Measurements from ENCODE around the gene RABAC1. TPM values are rescaled to one million over a fixed set of nuclear protein-coding genes. Genes with fewer than 3 reads are reported as not detected.
A peak's percentile ranks its signal among the peaks of the same experiment; 100 is the strongest.

RABAC1 gene
- total and polyA plus RNA-seq, 2 experiments from 2014 or later, result 151 to 206 TPM

DNA sequence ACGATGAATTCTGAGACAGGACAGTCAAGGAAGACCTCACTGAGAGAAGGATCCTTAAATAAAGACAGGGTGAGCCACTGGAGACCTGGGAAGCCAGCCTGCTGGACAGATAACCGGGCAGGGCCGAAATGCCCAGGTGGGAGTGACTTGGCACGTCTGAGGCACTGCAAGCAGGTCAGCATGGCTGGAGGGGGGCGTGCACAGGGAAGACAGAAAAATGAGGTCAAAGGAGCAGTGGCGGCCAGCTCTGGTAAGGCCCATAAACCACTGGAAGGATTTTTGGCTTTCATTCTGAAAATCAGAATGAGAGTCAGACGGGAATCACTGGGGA is 40.7 kb upstream of the RABAC1 start:
- Histone ChIP-seq H3K36me3 (ENCODE audit: insufficient read depth) (no peaks in the 10 kb centered on the region; the same call in 1 of the 2 replicates), H3K4me3 (no peak overlapping the region), H3K27ac (ENCODE audit: low read depth) (no peak overlapping the region), H3K4me2 (0 out of 2 replicates have a peak overlapping the region, but pooled peaks have one; percentile 77), H3K27me3 (ENCODE audit: insufficient read depth) (peaks cover 62% of the 10 kb centered on the region), H3K4me1 (ENCODE audit: insufficient read depth) (peaks cover 13% of the 10 kb centered on the region), H3F3A (replicated peaks; ENCODE audit: low read depth) (peaks cover 23% of the 10 kb centered on the region; the same call in 1 of the 2 replicates), H4K20me1 (replicated peaks; ENCODE audit: insufficient read depth) (peaks cover 10% of the 10 kb centered on the region; the same call in 1 of the 2 replicates), H3K9me2 (ENCODE audit: insufficient read depth) (no peaks in the 10 kb centered on the region), H2AFZ (no peak overlapping the region), H3K79me2 (replicated peaks; ENCODE audit: insufficient read depth) (no peaks in the 10 kb centered on the region)
- ATAC-seq (no peak), DNase-seq (ENCODE audit: low spot score) (no peak)
- H3K36me3 Mint-ChIP-seq (ENCODE audit: low read depth), result peaks cover 18% of the 10 kb centered on the region; the same call in 2 of the 3 replicates
- peaks cover 39% of the 10 kb centered on the region for H3K4me1 Mint-ChIP-seq
- H3K27me3 Mint-ChIP-seq (ENCODE audit: insufficient read depth, low read depth, poor library complexity), result peaks cover 66% of the 10 kb centered on the region
- TF ChIP-seq POLR2AphosphoS5 (IDR thresholded peaks at IDR 0.05; ENCODE audit: low read depth) (no peak), ZNF331 (CRISPR knock-in tag; IDR thresholded peaks at IDR 0.05; ENCODE audit: low read depth) (no peak), STAT1 (IDR thresholded peaks at IDR 0.05; ENCODE audit: unreplicated experiment) (no peak), CREB1 (CRISPR knock-in tag; IDR thresholded peaks at IDR 0.05; ENCODE audit: low read depth) (no peak), EZH2phosphoT487 (IDR thresholded peaks at IDR 0.05; ENCODE audit: unreplicated experiment) (no peak), JUNB (IDR thresholded peaks at IDR 0.05; ENCODE audit: unreplicated experiment) (no peak), NANOG (IDR thresholded peaks at IDR 0.05; ENCODE audit: borderline replicate concordance) (no peak)
- TF ChIP-seq, protein P1, sequence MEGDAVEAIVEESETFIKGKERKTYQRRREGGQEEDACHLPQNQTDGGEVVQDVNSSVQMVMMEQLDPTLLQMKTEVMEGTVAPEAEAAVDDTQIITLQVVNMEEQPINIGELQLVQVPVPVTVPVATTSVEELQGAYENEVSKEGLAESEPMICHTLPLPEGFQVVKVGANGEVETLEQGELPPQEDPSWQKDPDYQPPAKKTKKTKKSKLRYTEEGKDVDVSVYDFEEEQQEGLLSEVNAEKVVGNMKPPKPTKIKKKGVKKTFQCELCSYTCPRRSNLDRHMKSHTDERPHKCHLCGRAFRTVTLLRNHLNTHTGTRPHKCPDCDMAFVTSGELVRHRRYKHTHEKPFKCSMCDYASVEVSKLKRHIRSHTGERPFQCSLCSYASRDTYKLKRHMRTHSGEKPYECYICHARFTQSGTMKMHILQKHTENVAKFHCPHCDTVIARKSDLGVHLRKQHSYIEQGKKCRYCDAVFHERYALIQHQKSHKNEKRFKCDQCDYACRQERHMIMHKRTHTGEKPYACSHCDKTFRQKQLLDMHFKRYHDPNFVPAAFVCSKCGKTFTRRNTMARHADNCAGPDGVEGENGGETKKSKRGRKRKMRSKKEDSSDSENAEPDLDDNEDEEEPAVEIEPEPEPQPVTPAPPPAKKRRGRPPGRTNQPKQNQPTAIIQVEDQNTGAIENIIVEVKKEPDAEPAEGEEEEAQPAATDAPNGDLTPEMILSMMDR (conservative IDR thresholded peaks at IDR 0.05; ENCODE audit: low read depth in 2 of 2), result no peak
- TF ChIP-seq, protein P2, sequence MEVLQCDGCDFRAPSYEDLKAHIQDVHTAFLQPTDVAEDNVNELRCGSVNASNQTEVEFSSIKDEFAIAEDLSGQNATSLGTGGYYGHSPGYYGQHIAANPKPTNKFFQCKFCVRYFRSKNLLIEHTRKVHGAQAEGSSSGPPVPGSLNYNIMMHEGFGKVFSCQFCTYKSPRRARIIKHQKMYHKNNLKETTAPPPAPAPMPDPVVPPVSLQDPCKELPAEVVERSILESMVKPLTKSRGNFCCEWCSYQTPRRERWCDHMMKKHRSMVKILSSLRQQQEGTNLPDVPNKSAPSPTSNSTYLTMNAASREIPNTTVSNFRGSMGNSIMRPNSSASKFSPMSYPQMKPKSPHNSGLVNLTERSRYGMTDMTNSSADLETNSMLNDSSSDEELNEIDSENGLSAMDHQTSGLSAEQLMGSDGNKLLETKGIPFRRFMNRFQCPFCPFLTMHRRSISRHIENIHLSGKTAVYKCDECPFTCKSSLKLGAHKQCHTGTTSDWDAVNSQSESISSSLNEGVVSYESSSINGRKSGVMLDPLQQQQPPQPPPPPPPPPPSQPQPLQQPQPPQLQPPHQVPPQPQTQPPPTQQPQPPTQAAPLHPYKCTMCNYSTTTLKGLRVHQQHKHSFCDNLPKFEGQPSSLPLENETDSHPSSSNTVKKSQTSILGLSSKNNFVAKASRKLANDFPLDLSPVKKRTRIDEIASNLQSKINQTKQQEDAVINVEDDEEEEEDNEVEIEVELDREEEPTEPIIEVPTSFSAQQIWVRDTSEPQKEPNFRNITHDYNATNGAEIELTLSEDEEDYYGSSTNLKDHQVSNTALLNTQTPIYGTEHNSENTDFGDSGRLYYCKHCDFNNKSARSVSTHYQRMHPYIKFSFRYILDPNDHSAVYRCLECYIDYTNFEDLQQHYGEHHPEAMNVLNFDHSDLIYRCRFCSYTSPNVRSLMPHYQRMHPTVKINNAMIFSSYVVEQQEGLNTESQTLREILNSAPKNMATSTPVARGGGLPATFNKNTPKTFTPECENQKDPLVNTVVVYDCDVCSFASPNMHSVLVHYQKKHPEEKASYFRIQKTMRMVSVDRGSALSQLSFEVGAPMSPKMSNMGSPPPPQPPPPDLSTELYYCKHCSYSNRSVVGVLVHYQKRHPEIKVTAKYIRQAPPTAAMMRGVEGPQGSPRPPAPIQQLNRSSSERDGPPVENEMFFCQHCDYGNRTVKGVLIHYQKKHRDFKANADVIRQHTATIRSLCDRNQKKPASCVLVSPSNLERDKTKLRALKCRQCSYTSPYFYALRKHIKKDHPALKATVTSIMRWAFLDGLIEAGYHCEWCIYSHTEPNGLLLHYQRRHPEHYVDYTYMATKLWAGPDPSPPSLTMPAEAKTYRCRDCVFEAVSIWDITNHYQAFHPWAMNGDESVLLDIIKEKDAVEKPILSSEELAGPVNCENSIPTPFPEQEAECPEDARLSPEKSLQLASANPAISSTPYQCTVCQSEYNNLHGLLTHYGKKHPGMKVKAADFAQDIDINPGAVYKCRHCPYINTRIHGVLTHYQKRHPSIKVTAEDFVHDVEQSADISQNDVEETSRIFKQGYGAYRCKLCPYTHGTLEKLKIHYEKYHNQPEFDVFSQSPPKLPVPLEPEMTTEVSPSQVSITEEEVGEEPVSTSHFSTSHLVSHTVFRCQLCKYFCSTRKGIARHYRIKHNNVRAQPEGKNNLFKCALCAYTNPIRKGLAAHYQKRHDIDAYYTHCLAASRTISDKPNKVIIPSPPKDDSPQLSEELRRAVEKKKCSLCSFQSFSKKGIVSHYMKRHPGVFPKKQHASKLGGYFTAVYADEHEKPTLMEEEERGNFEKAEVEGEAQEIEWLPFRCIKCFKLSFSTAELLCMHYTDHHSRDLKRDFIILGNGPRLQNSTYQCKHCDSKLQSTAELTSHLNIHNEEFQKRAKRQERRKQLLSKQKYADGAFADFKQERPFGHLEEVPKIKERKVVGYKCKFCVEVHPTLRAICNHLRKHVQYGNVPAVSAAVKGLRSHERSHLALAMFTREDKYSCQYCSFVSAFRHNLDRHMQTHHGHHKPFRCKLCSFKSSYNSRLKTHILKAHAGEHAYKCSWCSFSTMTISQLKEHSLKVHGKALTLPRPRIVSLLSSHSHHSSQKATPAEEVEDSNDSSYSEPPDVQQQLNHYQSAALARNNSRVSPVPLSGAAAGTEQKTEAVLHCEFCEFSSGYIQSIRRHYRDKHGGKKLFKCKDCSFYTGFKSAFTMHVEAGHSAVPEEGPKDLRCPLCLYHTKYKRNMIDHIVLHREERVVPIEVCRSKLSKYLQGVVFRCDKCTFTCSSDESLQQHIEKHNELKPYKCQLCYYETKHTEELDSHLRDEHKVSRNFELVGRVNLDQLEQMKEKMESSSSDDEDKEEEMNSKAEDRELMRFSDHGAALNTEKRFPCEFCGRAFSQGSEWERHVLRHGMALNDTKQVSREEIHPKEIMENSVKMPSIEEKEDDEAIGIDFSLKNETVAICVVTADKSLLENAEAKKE (CRISPR knock-in tag; IDR thresholded peaks at IDR 0.05), result no peak
- TF ChIP-seq, protein P3, sequence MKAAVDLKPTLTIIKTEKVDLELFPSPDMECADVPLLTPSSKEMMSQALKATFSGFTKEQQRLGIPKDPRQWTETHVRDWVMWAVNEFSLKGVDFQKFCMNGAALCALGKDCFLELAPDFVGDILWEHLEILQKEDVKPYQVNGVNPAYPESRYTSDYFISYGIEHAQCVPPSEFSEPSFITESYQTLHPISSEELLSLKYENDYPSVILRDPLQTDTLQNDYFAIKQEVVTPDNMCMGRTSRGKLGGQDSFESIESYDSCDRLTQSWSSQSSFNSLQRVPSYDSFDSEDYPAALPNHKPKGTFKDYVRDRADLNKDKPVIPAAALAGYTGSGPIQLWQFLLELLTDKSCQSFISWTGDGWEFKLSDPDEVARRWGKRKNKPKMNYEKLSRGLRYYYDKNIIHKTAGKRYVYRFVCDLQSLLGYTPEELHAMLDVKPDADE (IDR thresholded peaks at IDR 0.05), result no peak
- no peaks in the 10 kb centered on the region for H3K9me3 Mint-ChIP-seq
- H3K27ac Mint-ChIP-seq, result no peak overlapping the region
- H3K4me3 Mint-ChIP-seq, result peak overlapping the region; percentile 63
